IPS-NIHi7 (cell line): ENCODE measurements around the gene FAM177B.

Source experiments
- DNase-seq: peaks from one replicate; pipeline ENCODE4 v3.0.0; 2012; ENCODE audit warnings: mixed read lengths; ENCODE audit errors: extremely low spot score

Gene FAM177B

DNA sequence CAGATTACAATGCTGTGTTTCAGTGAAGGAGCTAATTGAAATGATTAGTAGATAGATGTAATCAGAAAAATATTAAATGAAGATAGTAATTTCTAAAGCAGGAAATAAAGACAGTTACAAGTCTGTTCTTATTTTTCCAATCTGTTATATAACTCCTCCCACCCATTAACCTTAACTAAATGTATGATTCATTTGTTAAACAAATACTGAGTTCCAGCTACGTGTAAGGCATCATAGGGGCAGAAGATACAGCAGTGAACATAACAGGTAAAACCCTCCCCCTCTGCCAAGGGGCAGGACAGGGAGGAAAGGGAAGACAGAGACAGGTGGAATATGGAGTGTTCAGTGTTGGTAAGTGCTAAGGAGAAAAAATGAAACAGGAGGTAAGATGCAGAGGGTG lies at the start of gene FAM177B:
Gene FAM177B (plus strand): TSS at position 231 of the 400 bp plus-strand sequence. CDS start 9,344 bp downstream, outside the sequence.
- no peak for DNase-seq

DNA sequence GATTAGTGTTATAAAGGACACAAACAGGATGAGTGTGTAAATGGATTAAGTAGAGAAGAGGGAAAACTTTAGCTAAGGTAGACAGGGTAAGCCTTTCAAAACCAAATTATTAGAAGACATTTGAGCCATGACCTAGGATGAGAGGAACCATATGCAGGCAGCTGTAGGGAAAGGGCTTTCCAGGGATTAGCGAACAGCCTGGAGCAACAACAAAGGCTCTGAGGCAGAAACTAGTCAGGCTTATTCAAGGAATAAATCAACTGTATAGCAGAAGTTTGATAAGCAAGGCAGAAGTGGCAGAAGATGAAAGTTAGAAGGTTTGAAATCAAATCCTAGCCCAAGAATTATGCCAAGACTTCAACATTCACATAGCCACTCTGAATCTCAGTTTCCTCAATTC lies 46.0 kb upstream of the FAM177B start:
- no peak for DNase-seq

DNA sequence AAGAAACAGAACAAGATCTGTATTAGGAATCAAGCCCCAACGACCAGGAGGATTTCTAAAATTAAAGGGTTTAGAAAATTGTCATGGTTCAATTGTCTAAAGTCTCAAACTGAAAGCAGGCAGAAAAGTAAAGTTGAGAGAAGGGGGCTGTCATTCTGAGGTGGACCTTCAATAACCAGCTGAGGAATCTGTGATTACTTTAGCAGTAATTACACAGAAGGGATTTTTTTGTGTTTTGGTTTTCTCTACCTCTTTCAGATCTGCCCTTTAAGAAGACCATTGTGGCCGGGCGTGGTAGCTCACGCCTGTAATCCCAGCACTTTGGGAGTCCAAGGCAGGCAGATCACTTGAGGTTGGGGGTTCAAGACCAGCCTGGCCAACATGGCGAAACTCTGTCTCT lies 42.1 kb upstream of the FAM177B start:
- DNase-seq, result no peak

DNA sequence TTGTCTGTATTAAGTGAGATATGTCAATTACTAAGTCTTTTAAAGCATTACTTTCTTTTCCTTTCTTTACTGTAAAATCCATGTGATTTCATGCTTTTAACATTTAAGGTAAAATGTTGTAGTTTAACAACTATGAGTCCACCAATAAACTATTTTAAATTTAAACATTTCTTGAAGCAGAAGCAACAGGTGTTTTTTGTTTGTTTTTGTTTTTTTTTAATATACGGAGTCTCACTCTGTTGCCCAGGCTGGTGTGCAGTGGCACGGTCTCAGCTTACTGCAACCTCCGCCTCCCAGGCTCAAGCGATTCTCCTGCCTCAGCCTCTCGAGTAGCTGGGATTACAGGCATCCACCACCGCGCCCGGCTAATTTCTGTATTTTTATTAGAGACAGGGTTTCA lies 40.3 kb upstream of the FAM177B start:
- DNase-seq, result no peak

DNA sequence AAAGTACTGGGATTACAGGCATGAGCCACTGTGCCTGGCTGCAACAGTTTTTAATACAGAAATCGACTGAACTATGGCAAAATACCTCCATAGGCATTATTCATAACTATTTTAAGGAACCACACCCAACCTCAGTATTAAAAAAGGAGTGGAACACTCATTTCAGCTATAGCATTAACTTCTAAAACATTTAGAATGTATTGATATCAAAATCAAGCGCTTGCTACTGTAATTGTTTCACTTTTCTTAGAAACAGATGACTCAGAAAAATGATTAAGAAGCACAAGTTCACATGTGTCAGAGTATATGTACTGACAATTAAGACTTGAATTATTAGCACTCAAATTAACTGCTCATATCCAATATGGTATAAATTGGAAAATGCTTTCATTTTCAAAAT lies 39.8 kb upstream of the FAM177B start:
- no peak for DNase-seq

DNA sequence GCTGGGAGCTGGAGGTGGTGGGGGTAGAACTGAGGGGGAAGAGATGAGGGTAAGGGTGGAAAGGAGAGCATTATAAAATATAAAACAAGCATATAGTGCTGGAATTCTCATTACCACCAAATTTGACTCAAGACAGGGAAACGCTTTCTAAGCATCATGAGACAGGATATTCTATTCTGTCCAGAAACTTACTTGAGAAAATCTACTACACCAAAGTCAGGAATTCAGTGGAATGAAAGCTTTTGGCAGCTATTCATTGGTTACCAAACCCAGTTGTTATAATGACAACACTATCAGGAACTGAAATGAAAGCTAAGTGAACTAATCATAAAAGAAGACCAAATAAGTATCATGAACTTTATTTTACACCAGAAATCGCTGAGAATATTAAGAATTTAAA lies 39.2 kb upstream of the FAM177B start:
- no peak for DNase-seq

DNA sequence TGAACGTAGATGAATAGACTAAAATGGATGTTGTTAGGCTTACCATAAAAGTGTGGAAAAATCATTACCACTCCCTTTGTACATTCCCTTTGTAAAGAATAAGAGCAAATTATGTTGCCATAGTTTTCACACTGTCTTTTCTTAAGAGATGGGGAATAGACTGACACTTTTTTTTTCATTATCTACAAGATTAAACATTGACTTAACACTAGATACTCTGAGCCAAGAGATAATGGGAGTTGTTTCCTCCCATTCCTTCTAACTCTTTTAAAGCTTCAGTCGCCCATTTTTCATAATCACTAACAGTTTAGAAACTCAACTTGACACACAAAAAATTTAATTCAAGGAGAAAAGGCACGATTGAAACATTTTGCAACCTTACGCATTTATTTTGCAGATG lies 34.8 kb upstream of the FAM177B start:
- DNase-seq, result no peak

DNA sequence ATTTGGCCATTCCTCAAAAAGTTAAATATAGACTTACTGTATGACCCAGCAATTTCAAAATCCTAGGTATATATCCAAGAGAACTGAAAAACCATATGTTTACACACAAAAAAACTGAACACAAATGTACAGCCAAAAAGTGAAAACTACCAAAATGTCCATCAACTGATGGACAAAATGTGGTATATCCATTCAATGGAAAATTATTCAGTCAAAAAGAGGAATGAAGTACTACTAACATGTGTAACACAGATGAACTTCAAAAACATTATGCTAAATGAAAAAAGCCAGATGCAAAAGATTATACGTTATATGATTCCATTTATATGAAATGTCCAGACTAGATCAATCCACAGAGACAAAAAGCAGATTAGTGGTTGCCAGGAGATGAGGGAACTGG lies 32.7 kb upstream of the FAM177B start:
- no peak for DNase-seq

DNA sequence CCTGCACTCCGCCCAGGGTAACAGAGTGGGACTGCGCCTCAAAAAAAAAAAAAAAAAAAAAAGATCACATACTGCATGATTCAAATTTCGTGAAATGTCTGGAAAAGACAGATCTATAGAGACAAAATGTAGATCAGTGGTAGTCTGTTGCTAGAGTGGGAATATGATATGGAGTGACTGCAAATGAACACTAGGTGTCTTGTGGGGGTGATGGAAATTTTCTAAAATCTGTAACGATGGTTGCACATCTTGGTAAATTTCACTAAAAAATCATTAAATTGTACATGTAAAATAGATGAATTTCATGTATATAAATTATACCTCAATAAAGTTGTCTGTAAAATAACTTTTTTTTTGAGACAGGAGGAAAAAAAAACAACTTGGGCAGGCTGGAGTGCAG lies 30.2 kb upstream of the FAM177B start:
- DNase-seq, result no peak

DNA sequence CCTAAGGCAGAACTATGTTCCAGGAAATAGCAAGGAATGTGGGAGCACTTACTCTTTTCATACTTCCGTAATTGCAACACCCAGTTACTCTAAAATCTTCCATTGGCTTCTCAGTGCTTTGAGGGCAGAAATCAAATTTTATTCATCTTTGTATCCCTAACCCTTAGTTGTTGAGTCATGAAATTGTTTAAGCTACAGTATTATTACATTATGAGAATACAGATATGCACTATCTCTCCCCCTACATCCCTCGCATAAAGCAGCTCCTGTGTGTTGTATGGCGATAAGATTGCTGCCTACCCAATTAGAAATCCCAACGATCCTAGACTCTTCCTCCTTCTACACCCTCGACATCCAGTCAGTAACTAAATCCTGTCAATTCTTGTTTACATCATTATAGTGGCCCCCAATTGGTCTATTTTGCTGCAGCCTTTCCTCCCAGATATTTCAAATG lies 27.3 kb upstream of the FAM177B start:
- no peak for DNase-seq

DNA sequence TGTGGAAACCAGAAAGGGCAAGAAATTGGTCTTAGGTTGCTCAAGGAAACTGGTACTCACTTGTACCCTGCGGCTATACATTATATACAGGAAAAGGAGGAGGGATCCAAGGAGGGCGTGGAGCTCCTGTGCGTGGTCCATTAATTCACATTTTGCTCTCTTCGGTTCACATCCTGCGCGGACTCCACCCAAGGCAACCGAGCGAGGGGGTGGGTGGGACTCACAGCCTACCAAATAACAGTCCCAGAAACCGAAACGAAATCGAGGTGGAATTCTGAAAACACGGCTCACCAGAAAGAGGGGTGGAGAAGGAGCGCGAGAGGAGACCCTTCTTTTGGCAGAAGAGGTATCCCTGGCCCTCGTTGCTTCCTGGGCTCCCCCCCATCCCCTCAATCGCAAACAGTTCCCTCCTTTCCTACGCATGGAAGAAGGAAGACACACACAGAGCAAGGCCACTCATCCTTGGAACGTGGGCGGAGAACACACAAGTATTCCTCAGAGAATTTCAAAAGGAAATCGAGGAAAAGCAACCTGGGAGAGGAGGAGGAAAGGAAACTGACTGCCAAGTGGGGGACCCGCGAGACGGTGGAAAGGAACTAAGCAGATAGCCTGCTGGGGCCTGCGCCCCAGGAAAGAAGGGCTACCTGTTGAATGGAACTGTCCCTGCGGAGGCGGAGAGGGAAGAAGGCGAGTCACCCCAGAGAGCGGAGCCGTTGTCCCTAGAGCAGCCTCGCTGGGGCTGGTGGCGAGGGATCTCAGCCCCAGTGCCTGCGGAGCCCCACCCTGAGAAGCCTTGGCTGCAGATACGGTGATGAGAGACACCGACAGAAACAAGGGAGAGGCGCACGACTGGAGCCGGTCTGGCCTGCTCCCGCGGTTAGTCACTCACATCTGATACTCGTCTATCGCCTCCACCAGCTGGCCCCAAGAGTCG lies 25.4 kb upstream of the FAM177B start:
- DNase-seq, result peak; percentile 50

DNA sequence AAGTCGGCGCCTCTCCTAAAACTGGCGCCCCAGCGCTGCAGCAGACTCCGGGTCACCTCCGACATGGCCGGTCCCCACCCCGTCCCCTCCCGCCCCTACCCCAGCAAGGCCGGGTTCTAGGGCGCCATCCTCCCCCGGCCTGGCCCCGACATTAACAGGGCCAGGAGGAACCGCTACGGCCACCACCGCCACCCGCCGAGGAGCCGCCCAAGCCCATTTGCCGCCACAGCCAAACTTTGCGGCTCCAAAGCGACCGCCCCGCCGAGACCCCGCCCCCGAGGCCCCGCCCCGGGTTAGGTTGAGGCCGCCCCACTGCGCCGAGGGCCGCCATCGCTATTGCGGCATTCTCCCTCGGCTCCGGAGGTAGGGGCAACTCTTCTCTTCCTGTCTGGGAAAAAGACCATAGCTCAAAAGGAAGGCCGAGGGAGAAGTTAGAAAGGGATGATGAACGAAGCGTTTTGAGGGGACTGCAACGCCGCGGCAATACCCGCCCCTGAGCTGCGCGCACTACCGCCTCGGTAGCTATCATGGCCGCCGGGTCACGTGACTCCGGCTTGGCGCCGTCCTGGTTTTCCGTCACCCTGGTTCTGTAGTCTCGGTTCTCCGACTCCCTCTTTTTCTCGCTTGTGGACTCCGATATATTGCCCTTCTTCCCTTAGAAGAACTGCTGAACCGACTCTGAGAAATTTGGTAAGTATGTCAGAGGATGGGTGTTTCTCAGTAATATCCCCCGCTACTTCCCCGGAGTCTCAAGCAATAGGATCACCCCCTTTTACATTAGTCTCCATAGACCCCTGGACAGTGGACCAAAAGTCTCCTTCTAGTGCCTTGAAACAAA lies 24.5 kb upstream of the FAM177B start, which contains the start of the genes AIDA and BROX:
Gene AIDA (minus strand): TSS at position 239 of the 838 bp plus-strand sequence. CDS start 174 bp downstream, at position 65.
Gene BROX (plus strand): TSS at position 312 of the 838 bp plus-strand sequence. CDS start 3,136 bp downstream, outside the sequence.
- DNase-seq, result peak; percentile 93

DNA sequence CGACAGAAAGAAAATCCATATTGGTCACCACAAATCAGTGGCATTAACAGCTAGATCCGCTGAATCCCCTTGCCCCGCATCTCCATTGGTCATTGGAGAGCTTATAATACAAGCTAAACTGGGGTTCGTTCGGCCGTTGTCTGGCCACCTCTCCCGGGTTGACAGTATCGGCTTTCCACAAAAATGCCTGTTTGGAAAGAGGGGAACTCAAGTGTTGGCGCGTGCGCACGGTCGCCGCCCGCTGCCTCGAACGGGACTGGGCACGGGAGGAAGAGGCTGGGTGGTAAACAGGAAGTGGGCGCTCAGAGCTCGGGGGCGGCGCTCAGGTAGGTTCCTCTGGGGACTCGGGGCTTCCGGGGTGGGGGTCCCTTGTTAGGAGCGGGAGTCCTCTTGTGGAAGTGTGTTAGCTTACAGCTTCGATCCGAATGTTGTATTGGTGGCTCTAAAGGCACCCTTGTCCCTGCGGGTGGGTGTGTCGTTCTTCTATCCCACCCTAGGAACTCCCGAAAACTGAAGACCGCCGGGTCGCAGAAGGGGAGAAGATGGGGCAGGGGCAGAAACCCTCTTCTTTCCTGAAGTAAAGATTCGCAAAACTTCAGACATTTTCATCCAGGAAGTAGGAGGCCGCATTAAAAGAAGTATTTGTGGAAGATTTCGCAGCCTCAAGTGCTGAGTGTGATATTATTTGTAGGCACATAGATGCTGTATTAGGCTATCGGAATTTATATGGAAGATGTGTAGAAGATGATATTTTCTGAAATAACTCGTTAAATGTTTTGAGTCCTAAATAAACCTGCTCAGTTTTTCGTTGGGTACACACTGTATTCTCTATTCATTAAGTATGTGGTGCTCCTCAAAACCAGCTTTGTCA lies 23.7 kb upstream of the FAM177B start:
- peak; percentile 94 for DNase-seq

DNA sequence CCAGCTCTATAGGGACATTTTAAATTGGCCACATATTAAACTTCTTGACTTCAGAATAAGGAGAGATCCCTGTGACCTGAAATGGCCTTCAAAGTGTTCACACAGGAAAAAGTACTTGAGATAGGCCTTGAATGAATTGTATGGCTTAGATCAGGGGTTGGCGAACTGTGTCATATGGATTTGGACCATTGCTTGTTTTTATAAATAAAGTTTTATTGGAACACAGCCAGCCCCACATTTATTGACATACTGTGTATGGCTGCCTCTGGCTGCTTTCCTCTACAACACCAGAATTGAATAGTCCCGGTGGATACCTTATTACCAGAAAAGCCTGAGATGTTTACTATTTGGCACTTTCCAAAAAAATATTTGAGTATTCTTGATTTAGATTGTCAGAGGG lies 20.6 kb upstream of the FAM177B start:
- DNase-seq, result no peak

DNA sequence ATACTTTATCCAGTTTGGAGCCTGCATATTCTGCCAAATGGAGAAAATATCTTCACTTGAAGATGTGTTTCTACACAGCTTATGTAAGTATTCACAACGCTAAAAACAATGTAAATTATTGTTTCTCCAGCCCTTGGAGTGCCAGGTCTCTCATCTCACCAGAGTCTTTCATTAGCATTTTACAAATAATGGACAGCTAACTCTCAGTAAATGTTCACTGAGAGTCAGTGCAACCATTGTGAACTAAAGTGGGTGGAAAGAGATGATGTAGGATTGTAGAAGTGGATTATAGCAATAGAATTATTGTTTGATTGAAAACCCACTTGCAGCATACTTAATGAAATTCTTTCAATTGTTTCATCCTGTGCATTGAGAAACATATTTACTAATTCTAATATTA lies 8.3 kb upstream of the FAM177B start:
- no peak for DNase-seq

DNA sequence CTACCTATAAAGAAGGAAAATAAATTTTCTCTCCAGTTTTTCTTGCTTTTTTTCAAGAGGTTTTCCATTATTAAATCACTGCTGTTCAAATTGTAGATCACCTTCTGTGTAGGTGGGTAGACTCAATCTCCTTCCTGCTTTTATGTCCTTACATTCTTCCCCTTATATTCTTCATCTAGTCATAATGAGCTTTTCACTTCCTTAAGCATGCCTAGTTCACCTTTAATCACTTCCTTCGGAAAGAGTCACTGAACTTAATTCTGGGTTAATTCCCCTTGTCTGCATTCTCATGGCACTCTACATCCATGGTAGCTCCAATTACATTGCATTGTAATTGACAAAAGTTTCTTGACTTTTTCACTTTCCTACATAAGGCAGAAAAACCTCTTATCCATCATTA lies 6.1 kb upstream of the FAM177B start:
- no peak for DNase-seq

DNA sequence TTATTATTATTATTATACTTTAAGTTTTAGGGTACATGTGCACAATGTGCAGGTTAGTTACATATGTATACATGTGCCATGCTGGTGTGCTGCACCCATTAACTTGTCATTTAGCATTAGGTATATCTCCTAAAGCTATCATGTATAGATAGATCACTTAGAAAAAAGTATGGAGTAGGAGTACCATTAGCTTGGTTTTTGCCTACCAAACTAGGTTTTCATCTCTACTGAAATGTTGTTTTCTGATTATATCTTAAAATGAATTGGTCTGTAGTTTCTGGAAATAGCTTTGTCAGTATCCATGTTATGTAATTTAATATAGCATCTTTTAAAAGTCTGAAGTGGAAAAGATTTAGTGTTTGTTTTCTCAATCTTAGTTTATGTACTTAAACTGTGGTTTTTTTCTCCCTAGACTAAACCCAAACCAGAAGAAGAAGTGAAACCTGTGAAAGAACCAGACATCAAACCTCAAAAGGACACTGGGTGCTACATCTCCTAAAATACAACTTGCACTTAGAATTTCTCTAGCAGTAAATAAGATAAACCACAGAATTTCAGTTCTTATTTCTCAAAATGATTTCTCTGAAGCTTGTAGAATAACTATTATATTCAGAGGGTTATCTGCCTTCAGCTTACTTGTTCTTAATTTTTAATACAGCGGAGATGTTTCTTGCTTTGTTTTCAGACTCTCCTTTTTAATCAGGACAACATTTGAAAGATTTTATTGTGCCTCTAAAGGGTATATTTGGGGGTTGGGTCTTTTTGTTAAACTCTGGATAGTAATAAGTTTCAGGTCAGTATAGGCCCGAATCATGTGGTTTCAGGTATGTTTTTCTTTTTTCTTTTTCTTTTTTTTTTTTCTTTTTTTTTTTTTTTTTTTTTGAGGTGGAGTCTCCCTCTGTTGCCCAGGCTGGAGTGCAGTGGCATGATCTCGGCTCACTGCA lies 4.5 kb upstream of the FAM177B start:
- DNase-seq, result no peak

DNA sequence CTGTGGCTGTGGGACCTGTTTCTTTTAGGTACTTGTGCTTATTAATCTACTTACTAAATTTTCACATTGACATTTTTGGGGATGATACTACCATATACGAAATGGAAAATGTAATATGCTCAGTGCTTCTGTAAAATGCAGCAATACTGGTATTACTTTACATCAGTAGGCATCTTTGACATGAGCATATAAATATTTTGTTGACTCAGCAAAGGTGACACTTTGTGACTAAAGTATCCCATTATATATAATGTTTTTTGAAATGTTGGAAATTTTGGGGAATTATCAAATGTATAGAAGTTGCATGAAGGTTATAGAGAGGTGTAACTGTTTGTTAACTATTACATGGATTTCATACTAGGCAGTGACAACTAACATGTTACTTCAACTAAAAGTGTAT lies 2.3 kb upstream of the FAM177B start:
- DNase-seq, result no peak

DNA sequence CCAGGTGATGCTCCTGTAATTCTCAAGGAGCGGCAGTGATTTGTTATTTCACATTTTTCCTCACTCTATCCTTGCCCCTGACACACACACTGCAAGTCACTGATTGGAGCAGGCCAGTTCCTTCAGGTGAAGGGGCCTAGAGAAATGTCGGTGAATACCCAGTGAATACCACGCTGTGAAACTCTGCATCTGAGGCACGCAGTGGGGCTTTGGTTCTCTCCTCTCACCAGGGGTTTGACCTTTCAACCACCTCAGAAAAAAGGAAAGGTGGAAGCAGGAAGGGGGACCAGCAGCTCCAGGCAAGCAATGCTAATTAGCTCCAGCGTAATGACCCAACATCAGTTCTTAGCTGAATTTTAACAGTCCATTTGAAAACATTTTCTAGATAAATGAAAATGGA lies 532 bp upstream of the FAM177B start:
- peak; percentile 78 for DNase-seq

DNA sequence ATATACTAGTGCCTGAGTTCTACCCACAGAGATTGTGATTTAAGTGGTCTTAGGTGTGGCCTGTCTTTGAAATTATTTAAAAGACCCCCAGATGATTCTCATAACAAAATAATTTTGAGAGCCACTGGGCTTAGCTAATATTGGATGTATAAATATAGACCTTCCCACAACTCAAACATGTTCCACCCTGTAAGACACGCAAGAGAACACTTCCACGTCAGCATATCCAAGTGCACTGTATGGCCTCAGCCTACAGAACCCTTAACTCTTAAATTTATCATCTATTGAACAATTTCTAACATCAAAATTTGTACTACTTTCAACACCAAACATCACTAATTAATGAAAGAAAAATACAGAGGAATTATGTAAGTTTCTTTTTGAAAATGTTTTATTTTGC lies 2.5 kb downstream of the FAM177B start:
- no peak for DNase-seq
